Jurkat, Clone E6-1 (cell line): ENCODE measurements around the gene EDARADD.

Source experiments
- DNase-seq: peaks from one replicate; pipeline ENCODE4 v3.0.0-alpha.2; 2011; ENCODE audit warnings: low read depth, low spot score
- H3K4me3 ChIP-seq: 2 replicates; pipeline ENCODE4 v1.5.1; 2011; ENCODE audit warnings: mild to moderate bottlenecking, low read length, control low read depth, moderate library complexity

Gene EDARADD

DNA sequence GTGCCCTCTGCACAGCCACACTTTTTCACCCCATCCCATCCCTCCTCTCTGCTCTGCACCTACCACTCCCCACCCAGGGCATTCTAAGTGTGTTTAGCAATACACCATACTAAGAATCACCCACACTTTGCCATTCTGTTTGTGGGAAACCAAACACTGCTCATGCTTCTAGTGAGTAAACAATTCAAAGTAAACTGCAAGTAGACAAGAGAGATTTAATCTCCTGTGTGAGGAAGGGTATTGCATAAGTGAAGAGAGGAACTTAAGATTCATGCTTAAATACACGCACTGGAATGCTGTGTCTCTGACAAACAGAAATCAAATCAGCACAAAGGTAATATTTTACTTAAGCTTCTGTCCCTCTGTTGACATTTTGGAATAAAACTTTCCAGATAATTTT, 4.8 kb upstream of the EDARADD start:
- DNase-seq = no peak
- H3K4me3 ChIP-seq = no peak overlapping the region

DNA sequence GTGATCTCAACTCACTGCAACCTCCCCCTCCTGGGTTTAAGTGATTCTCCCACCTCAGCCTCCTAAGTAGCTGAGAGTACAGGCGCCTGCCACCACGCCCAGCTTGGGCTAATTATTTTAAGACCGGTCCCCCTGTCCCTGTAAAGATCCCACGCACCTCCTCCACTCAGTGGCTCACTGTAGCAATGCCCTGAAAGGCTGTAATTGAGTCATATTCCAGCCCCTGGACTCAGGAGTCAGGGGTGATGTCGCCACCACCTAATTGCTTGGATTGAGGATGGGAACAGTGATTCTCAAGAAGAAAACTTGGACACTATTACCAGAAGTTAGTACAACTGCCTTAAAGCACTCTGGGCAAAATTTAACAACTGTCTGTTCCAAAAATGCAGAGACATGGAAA, 3.1 kb upstream of the EDARADD start:
- no peak overlapping the region for H3K4me3 ChIP-seq
- no peak for DNase-seq

DNA sequence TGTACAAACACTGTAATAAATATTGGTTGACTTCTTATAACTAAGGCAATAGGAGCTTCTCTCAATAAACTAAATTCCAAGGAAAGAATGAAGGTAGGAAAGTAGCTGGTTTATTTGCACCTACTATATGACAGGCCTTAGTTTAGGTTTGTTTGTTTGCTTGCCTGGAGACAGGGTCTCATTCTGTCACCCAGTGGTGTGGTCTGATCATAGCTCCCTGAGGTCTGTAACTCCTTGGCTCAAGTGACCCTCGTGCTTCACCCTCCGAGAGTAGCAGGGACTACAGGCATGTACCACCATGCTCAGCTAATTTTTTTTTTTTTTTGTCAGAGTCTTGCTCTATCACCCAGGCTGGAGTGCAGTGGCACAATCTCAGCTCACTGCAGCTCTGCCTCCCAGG, 1.9 kb upstream of the EDARADD start:
- H3K4me3 ChIP-seq = no peak overlapping the region
- DNase-seq = no peak

DNA sequence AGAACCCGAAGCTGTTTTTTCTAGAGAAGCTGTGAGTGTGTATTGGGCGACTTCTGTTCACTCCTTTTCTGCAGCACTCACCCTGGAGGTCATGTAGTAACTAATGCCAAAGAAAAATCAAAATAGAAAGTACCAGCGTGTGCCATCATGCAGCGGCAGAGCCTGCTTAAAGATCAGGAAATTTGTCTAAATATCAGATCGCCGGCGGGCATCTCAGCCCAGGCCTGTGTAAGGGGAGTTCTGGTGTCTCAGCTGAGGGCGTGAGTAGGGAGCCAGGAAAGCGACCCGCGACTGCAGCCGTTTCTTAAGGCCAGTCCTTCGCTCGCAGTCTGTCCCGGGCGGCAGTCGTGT, 768 bp downstream of the EDARADD start:
- peak; percentile 8 for DNase-seq
- peak overlapping the region; percentile 63 for H3K4me3 ChIP-seq

DNA sequence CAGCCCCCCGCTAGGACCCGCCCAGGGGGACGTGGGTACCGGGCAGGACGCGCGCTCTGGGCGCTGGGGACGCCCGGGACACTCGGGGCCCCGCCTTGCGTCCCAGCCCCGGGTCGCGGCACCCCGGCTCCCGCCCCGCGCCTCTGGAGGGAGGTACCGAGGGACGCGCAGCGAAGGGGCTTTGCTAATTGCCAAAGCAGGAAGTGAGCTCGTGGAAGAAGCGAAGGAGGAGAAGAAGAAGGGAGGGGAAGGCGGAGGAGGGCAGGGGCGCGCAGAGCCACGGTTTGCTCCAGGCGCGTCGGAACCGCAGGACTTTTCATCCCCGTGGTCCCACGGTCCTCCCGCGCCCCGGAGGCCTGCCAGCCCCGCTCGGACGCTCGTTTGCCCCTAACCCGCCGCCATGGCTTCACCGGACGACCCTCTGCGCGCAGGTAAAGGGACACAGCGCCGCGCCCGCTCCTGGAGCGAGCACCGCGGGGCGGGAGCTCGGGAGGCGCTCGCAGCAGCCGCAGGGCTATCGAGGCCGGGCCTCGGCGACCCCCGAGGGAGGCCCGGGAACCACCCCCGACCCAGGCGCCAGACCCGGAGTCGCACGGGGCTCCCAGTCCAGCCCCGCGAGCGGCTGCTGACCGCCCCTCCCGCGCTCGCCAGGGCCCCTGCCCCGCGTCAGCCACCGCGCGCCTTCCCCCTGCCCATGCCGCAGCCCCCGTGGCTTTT, 1.3 kb downstream of the EDARADD start:
- peak; percentile 23 for DNase-seq
- H3K4me3 ChIP-seq = peak overlapping the region; percentile 63

DNA sequence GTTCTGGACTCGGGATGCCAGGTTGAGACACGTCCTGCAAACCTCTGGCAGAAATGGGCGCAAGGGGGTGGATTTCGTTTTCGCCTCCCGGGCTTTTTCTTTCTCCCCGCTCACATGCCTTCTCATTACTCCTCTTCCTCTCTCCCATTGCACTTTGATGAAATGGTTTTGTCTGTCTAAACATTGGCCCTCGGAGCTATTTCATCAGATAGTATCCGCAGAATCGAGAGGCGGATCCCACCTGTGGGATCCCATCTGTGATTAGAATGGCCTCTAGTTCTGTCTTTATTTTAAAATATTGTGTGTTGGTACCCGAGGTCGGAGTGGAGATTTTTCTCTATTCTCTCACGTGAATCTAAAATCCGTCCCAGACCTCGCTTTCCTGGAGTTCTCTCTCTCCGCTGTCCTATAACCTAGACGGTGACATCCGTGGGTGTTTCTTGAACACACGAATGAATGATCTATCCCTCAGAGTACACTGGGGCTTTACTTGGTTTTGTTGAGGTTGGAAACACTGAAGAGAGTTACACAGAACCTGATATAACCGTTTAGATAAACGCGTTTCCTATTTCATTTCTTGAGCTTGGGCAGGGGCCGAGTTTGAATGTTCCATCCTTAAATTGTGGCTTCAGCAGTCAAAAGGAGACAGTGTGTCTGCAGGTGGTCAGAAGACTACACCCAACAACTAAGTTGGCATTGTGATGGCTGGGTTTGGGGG, 2.0 kb downstream of the EDARADD start:
- H3K4me3 ChIP-seq = no peak overlapping the region
- DNase-seq = no peak

DNA sequence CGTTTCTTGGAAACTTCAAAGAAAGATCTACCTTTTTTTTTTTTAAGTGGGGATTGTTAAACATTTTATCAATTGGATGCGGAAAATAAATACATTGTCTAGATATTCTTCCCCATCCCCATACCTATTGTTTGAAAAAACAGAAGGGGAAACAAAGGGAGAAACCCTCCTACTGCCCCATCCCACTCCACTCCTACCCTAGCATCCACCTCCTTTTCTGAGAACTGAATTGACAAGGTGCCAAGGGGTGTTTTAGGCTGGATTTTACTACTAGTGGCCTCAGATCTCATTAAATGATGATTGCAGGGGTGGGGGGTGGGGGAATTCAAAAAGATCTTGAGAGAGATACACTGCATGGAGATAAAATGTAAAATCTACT, 2.6 kb downstream of the EDARADD start:
- no peak overlapping the region for H3K4me3 ChIP-seq
- no peak for DNase-seq

DNA sequence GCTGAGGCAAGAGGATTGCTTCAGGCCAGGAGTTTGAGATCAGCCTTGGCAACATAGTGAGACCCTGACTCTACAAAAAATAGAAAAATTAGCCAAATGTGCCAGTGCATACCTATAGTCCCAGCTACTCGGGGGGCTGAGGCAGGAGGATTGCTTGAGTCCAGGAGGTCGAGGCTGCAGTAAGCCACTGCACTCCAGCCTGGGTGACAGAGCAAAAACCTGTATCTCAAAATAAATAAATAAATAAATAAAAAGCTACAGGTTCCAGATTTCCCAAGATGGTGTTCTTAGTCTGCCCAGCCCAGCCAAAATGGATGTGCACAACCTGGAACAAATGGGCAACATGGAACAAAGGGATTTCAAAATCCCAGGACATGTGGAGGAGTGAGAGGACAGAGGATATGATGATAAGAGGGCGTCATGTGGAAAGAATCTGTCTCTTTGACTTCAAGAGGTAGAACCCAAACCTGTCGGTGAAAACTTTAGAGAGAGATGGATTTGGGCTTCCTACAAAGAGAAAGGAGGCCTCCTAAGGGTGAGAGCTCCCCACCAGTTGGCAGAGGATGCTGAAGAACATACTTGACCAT, 3.2 kb downstream of the EDARADD start:
- H3K4me3 ChIP-seq = no peak overlapping the region
- no peak for DNase-seq

DNA sequence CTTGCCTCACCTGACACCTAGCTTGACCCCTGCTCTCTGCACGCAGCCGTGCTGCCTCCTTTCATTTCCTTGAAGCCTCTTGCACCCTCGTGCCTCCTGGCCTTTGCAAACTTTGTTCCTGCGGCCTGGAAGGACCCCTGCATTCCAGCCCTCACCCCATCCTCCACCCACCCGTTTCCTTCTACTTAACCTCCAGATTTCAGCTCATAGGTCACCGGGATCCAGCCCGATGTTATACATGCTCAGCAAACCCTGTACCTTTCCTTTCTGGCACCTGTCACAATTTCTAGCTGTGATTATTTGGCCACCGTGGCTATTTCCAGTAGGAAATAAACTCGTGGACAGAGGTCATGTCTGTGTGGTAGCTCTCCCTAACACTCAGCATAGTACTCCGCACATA, 4.5 kb downstream of the EDARADD start:
- DNase-seq = no peak
- no peak overlapping the region for H3K4me3 ChIP-seq

DNA sequence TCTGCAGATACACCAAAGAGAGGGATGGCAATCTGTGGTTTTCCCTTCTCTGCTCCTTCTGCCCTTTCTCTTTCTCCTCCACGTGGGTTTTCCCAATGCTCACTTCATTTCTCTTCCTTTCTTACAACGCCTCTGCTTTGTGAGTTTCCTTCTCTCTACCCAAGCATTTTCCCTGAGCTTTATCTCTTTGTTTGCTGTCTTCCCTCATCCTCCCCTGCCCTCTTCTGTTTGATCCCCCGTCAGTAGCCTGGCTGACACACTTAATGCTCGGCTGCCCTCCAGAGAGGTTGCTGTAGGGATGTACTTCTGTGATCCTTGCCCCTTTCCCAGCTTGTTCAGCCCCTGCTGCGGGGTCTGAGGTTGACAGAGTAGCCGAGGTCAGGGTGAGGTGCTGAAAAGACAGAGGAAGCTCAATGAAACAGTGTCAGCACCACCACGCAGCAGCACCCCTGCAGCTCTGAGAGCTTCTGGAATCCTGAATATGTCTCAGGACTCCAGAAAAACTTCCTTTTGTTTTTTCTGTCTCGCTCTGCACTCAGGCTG, 6.0 kb downstream of the EDARADD start:
- H3K4me3 ChIP-seq = no peak overlapping the region
- DNase-seq = no peak

DNA sequence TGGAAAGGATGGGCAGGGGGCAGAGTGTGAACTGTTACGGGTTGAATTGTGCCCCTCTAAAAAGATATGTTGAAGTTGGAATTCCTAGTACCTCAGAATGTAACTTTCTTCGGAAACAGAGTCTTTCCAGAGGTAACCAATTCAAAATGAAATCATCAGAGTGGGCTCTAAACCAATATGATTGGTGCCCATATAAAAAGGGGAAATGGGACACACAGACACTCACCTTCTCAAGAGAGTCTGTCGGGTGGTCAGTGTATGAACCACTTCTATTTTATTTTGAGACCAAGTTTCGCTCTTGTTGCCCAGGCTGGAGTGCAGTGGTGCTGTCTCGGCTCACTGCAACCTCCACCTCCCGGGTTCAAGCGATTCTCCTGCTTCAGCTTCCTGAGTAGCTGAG, 7.6 kb downstream of the EDARADD start:
- no peak overlapping the region for H3K4me3 ChIP-seq
- DNase-seq = no peak

DNA sequence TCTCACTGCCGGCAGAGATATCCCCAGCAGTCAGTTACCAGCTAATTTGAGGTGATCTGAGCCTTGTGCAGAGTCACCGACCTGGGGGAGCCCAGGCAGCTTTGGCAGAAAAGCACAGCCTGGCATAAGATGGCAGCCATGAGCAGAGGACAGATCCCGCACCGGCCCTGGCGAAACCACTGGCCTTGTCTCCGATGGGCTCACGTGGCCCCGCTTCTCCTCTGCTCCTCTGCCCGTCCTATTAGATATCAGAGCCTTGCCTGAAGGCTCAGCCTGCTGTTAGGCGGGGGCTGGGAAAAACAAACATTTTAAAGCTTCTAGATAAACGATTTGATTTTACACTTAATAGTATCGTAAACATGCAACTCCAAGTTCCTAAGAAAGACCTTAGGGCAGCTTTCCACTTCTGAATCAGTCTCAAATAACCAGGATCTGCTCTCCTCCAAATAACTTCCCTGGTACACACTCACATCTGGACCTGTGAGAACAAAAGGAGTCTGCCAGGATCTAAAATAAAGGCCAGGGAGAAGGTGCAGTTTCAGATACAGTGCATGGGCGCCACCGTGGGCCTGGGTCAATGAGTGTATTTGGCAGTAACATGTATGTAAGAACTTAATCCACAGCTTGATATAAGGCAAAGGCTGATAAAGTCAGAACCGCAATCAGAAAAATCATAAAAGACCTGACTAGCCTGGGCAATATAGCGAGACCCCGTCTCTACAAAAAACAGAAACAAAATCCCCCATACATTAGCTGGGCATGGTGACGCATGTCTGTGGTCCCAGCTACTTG, 10.0 kb downstream of the EDARADD start:
- DNase-seq = no peak
- H3K4me3 ChIP-seq = no peak overlapping the region

DNA sequence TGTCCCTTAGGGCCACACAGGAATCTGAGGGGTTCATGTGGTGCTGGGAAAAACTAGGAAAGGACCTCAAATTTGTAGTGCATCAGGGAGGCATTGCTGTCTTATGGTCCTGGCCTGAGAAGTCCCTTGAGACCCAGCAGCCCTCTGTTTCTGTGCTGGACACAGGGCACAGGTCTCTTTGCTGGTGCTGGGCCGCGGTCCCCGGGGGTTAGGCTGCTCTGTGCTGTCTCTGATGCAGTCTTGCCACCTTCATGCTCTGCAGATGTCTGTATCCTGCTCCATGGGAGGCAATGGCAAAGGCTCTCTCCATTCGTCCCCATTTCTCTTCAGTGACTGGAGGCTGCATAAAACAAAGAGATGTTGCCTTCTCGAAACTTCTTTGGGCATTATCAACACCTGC, 13.0 kb downstream of the EDARADD start:
- no peak overlapping the region for H3K4me3 ChIP-seq
- DNase-seq = no peak

DNA sequence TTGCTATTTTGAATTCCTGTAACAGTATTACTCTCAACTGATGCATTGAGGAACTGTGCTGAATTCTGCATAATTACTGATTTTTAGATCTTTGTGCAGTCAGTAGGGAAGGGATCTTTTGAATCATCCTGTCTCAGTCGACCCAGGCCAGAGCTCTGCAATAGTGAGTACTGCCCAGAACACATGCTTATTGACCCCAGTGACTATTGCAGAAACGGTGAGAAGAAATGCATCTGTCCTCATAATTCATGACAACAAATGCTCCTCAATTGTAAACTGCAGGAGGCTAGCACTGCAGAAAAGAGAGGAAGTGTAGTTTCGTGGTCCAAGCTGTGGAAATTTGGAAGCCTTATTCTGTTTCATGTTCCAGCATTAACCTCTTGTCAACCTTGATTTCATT, 19.6 kb downstream of the EDARADD start:
- H3K4me3 ChIP-seq = no peak overlapping the region
- no peak for DNase-seq

DNA sequence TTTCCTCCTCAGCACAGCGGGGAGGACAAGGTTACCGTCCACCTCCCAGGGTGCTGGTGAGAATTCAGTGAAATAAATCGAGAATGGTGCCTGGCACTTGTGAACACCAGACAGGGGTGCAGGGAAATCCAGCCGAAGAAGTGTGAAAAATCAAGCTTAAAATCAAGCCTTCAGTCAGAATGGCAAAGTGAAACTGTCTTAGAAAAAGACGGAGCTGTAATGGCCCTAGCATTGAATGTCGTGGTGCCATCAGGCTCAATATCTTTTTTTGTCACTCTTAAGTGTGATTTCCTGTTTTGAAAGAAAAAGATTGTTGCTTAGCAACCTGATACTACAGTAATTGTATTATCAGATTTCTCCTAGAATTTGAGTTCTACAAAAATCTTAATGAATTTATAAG, 22.1 kb downstream of the EDARADD start:
- no peak overlapping the region for H3K4me3 ChIP-seq
- DNase-seq = peak; percentile 35

DNA sequence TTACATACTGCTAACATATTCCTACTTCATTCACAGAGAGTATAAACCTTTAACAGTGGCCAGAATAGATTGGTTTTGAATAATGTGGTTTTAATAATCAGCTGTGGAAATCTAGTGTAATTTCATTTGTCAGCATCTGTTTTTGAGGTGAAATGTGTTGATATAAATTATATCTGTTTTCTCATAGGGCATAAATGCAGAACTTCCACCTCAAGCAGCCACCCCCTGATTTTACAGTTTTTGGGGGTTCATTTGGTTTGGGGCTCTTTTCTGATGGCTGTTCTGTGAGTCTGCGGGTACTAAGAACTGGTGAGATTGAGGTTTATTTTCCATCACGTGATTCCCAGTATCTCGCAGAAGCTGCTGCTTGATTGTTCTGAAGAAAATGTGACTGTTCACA, 23.2 kb downstream of the EDARADD start:
- H3K4me3 ChIP-seq = no peak overlapping the region

DNA sequence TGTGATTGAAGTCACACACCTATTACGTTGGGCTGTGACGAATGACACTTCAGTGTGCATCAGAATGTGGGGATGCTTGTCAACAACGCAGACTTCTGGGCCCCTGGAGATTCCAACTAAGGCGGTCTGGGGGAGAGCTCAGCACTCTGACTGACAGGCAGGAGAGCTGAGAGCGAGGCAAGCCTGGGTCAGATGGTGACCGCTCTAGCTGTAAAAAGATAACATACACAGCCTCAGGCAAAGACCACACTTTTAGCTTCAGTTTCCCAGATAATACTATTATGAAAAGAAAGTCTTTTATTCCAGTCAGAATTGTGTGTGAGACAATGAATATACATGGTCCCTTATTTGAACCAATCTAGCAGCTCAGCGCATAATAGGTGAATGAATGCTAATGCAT, 25.4 kb downstream of the EDARADD start:
- no peak for DNase-seq
- no peak overlapping the region for H3K4me3 ChIP-seq

More for the DNA sequence above, 23.2 kb downstream of the EDARADD start:
- no peak for DNase-seq

DNA sequence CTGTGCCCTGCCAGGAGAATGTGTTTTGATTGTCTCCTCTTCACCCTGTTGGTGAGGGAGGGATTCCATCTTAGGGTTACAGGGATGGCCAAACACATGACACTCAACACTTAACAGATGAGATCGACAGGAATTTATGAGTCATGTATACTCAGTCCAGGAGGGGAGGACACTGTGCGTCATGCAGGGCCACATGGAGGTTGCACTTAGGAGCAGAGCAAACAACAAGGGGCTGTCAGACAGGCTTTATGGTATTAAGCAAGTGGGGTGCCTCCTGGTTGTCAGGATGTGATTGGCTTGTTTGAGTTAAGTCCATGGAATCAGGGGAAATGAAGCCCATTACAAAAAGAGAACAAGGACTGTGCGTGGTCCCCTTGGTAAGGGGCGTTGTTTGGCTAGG, 26.9 kb downstream of the EDARADD start:
- DNase-seq = no peak

DNA sequence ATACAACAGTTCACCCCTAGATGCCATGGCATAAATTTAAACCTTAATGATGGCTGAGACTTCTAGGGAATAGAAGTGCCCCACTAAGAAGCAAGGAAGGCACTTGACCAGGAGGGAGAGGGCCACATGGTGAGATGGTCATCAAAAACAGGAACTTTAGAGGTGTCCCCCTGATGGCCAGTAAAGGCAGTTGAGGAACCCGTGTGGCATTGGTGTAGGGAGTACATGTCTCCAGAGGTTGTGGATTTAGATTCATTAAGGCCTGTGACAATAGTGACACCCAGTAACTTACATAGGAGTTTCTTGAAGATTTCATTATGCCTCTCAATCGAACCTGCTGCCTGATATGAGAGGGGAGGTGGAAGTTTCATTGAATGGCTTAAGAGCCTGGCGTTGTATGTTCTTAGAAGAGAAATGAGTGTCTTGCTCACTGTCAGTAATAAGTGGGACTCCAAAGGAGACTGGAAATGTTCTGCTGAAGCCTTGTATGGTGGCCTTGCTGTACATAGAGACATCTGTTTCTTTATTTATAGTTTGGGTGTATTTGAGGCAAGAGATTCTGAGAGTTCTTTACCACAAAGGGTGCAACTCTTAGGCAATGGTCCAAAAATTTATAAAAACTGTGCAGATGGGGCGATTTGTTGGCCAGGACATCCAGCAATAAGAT, 27.9 kb downstream of the EDARADD start:
- no peak overlapping the region for H3K4me3 ChIP-seq
- DNase-seq = no peak

More for the DNA sequence above, 26.9 kb downstream of the EDARADD start:
- no peak overlapping the region for H3K4me3 ChIP-seq
